GM12891 (cell line): ENCODE results near the gene ZNF593.

Experiments used
- PAX5 ChIP-seq: IDR thresholded peaks from 2 replicates; pipeline ENCODE4 v1.6.1; 2011; ENCODE audit warnings: low read length, moderate library complexity, mild to moderate bottlenecking; ENCODE audit not compliant: insufficient read depth, severe bottlenecking
- POLR2A ChIP-seq: IDR thresholded peaks from 2 replicates; pipeline ENCODE4 v1.6.1; 2011; ENCODE audit warnings: low read depth, low read length, control low read depth
- POLR2AphosphoS5 ChIP-seq: IDR thresholded peaks from 2 replicates; pipeline ENCODE4 v1.6.1; 2011; ENCODE audit warnings: low read depth, low read length, control low read depth
- POU2F2 ChIP-seq: IDR thresholded peaks from 2 replicates; pipeline ENCODE4 v1.6.1; 2011; ENCODE audit warnings: low read depth, mild to moderate bottlenecking, control low read depth, low read length, moderate library complexity
- SPI1 ChIP-seq: IDR thresholded peaks from 2 replicates; pipeline ENCODE4 v1.6.1; 2011; ENCODE audit warnings: low read depth, low read length, control low read depth
- TAF1 ChIP-seq: IDR thresholded peaks from 2 replicates; pipeline ENCODE4 v1.6.1; 2011; ENCODE audit warnings: low read depth, low read length, control low read depth

DNA sequence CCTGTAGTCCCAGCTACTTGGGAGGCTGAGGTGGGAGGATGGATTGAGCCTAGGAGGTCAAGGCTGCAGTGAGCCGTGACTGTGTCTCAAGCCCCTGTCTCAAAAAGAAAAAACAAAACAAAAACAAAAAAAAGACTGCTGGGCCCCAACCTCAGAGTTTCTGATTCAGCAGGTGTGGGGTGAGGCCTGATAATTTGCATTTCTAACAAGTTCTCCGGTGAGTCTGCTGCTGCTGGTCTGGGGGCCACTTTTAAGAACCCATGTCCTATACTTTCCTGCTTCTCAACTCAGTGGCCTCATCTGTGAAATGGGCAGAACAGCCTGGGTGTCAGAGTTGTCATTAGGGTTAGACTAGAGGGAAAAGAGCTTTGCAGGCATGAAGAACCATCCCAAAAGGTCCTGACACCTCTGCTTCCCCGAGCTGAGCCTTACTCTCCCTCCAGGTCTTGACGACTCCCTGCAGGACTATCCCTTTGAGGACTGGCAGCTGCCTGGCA lies 10.3 kb downstream of the ZNF593 start:
- TF ChIP-seq TAF1 (no peak), POLR2A (no peak), POLR2AphosphoS5 (no peak), SPI1 (no peak), PAX5 (no peak), POU2F2 (no peak)
